HPDE6-E6E7 (cell line): ENCODE results near the gene C3AR1.
"Not testable (repeated sequence)": the region's sequence is repeated elsewhere in the genome, so short reads cannot be mapped to it uniquely, and the experiment has no call there.

Source experiments
- DNase-seq: peaks from one replicate; pipeline ENCODE4 v3.0.0; 2011; ENCODE audit warnings: missing footprints; ENCODE audit errors: extremely low spot score

Gene C3AR1

GRCh38 chr12:8057839-8058238 is 8.3 kb downstream of the C3AR1 start:
- no peak for DNase-seq

DNA sequence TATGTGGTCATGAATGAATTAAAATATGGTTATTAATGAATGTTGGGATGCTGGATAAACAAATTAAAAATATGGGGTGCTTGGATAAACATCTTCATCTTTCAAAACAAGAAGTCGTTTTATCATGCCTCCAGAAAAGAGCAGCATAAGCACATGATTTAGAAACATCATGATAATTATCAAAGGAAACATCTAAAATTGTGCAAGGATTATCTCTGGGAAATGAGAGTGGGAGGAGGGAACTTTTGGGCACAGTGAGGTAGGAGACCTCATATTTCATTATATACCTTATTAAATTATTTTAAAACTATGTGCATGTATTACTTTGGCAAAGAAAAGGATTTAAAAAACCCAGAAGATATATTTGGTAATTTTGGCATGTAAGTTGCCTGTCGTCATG is 8.9 kb downstream of the C3AR1 start:
- no peak for DNase-seq

- no peak for DNase-seq
Measured at GRCh38 chr12:8054816-8055215, 11.3 kb downstream of the C3AR1 start.

- DNase-seq = no peak
Measured at GRCh38 chr12:8052679-8053078, 13.5 kb downstream of the C3AR1 start.

- no peak for DNase-seq
Measured at GRCh38 chr12:8050600-8051250, 15.4 kb downstream of the C3AR1 start.

DNA sequence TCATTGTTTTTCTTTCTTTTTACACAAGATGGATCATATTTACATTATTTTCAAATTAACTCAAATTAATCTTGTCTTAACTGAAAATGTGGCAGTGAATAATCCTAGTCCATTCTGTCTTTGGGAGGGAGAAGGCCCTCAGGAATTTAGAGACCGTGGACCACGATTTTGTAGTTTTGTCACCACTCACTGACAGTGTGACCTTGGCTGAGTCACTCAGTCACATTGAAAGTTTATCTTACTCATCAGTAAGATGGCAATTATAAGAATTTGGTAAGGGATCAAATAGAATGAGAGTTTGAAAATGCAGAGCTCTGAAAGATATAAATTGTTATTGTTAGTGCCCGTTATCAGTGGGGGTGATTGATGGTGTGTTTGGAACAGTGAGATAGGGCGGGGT is 17.3 kb downstream of the C3AR1 start:
- no peak for DNase-seq

- no peak for DNase-seq
Measured at GRCh38 chr12:8047842-8048241, 18.3 kb downstream of the C3AR1 start.

DNA sequence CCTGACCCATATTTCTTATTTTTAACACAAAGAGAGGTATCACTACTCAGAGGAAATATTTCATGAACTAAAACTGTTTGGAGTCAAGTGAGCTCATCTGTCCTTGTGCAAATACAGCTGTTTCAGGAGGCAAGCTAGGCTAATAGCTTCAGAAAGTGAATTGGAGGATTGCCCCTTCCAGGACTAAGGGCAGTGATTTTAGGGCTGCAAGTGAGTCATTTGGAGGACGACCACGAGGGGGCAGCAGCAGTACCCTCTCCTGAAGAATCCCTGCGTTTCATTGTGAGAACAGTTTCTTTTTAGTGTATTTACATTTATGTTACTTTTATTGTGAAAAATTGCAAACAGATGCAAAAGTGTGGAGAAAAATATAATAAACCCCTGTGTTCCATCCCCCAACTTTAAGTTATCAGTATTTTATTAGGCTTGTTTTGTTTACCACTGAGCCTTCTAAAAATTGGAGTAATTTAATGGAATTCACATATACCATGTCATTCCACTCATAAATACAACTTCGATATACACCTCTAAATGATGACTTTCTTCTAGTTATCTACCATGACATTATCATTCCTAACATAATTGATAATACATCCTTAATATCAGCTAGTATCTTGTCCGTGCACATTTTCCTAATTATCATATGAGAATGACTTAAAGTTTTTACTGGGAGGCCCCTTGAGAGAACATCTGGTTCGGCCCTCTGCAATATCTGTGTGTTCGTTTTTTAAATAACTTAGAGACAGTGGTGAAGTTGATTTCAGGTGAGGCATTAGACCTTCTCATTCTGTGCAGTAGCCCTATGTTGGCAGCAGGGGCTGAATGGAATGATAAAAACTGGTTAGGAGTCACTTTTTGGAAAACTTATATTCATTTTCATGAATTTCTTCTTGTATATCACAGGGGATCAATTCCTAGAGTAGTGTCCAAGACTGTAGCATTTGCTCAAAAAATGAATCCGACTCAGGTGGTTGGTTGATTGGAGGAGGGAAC is 19.9 kb downstream of the C3AR1 start:
- peak; percentile 69 for DNase-seq

GRCh38 chr12:8040791-8041190 is 25.4 kb downstream of the C3AR1 start:
- no peak for DNase-seq

DNA sequence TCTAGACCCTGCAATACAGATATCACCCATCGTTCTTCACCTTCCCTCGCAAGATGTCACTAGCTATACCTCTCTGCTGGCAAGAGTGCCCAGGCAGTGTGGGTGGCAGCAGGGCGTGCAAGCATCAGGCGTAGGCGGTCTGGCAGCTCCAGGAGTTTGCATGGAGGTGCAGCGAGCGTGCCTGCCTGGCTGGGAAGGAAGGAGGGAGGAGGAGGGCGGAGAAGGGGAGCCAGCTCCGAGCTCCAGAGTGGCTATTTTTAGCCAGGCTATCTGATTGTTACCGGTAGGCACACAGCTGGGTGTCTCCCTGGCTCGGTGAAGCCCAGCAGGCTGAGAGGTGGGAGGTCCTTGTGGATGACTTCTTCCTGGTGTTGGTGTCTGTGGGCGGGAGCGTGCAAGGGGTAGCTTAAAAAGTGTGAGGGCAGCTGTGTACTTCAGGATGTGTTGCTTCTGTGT is 27.5 kb downstream of the C3AR1 start:
- DNase-seq = peak; percentile 44

DNA sequence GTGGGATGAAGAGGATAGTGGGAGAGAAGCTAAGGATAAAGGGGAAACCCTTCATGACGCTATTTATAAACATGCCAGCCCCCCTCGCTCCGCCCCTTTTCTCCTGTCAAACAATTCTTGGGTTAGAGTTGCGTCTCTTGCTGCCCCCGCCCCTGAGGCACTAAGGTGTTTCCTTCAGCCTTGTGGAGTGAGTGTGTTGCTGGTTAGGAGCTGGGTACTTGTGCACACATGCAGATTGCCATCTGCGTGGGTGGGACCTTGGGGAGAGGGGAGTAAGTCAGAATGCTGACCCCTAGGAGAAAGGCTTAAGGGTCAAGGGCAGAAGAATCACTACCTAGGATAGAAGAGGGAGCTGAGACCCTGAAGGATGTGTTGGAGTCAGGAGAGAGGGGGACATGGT is 28.2 kb downstream of the C3AR1 start:
- no peak for DNase-seq

GRCh38 chr12:8037046-8037663 is 29.0 kb downstream of the C3AR1 start:
- DNase-seq = no peak

DNA sequence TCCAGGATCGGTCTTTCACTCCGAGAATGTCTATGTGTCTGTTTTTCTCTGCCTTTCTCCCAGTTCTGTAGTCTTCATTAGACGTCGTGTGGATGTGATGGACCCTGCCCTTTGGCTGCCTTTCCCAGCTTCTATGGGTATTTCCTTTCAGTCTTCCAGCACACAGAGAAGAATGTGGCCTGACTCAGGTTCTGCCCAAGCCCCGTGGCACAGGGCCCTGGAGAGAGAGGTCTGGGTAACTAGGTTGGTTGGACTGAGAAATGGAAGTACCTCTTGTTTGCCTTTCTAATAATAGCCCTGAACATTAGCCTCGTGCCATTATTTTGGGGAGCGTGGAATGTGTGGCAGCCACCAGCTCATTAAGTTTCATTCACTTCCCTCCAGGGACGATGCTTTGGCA is 29.8 kb downstream of the C3AR1 start:
- DNase-seq = no peak

DNA sequence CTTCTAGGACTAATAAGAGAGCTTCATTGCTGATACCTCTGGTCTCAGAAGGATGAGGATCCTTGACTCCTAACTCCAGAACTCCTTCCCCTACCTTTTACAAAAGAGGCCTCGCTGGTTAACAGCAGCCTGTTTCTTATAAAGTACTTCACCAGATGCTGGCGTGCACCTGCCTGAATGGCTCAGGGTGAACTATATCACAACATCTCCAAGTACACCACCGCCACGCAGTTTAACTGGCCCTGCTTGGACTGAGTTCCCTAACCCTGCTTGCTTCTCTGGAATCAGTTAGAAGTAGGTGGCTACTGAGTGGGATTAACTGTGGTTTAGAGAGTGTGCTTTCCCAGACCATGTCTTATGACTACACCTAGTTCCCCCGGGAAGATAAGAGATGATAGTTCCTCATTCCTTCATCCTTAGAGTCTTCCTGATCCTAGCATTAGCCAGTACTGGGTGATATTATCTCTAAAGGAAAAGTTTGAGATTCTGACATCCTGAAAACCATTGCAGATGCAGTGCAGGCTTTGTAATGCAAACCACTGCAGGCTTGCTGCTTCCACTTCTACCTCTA is 30.6 kb downstream of the C3AR1 start:
- no peak for DNase-seq

DNA sequence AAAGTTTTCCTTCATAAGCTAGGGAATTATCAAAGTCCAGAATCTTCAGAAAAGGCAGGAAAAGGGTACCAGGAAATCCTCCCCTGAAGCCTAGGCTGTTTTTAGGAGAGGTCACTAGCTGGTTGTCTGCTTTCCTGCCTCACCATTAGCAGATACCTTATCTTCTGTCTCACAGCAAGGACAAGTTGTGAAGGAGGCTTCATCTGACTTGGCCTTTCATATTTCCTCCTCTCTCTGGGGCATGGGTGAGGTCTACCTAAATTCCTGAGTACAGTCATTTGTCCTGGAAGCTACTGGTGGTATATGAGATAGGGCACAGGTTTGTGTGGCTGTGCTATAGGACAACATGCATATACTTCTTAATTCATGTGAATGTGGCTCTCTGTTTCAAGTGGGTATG is 31.4 kb downstream of the C3AR1 start:
- DNase-seq = no peak

DNA sequence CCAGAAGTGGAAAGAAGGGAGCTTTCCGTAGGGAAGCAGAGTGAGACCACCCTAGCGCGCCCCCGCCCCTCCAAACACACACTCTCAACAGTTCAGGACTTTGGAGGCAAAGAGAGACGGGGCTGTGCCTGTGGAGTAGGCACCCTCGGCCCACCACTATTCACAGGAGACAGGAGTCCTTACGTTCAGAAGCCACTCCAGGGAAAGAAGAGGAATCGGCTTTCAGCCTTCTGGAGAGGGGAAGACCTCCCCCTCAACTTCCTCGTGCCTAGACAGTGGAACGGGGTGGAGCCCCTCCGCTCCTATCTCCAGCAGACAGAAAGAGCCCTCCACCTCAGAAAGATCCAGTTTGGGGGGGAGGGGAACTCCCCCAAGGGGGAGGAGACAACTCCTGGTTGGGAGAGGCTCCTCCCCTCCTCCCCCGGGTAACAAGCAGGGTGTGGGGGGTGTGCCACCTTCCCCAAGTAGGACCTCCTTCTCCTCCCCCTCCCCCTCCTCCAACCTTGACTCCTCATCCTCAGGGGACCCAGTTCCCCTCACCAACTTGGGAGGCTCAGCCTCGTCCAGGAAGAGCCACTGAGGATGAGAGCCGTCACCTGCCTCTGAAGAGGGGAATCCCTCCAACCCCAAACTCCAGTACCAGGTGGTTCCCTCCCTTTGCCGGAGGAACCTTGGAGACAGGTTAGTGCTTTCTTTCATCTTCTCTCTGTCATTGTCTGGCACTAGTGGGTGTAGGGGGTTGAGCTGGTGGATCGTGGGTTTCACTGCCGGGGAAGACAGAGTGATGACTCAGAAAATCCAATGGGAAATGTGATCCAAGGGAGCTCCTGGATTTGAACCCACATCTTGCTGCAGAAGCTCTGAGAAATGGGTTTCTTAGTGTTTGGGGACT is 32.8 kb downstream of the C3AR1 start:
- peak; percentile 46 for DNase-seq

- peak; percentile 54 for DNase-seq
Measured at GRCh38 chr12:8032242-8033152, 33.7 kb downstream of the C3AR1 start, which contains the start of gene FOXJ2. Gene FOXJ2 (plus strand): TSS chr12:8032716. CDS start chr12:8039833, 7,117 bp downstream.

GRCh38 chr12:8031872-8032241 is 34.3 kb downstream of the C3AR1 start:
- no peak for DNase-seq

- not testable (repeated sequence) for DNase-seq
Measured at GRCh38 chr12:8031017-8031416, 35.1 kb downstream of the C3AR1 start.

- DNase-seq = no peak
Measured at GRCh38 chr12:8030189-8030588, 36.0 kb downstream of the C3AR1 start.
